ENCODE measurements around the gene QRFP.

DNA sequence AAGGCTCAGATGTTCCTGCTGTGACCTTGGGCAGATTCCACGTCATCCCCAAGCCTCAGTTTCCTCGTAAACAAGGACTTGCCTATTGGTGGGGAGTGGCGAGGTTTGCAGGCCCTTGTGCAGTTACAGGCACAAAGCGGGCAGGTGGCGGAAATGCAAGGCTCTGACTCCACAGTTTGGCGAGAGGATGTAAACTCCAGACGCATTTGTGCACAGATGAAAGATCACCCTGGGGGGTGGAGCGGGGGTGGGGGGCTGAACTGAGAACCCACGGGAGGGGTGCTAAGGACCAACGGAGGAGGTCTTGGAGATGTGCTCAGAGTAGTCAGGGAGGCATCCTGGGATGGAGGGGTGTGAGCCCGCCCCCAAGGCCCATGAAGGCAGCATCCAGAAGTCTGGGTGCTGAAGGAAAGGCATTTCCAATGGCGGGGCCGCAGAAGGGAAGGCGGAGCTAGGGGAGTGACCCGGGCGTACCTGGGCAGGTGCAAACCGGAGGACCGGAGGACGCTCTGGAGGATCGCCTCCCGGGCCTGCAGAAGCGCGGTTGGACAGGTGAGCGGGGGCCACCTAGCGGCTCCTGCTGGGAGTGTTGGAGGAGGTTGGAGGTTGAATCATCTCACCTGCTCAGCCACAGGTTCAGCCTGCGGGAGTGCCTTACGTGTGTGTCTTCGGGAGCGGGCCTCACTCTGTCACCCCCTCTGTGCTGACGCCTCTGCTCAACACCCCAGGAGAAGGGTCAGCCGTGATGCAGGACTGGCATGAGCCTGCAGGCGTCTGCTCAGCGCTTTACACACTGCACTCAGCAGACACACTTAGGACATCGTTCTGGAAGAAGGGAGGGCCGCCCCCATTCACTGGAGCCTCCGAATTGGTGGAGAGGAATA, 44.3 kb upstream of the QRFP start:
- TF ChIP-seq CTCF (IDR thresholded peaks at IDR 0.05) (peak; percentile 69 to 85), POLR2A (IDR thresholded peaks at IDR 0.05) (no peak), EP300 (IDR thresholded peaks at IDR 0.05) (no peak)

Measured in suprapubic skin (tissue), 3 donors.